GM21717 (cell line): ENCODE measurements around the gene KIDINS220.

Source experiments
- ATAC-seq: cut with Tn5 transposase; IDR thresholded peaks from one replicate; pipeline ENCODE4 v1.9.1; 2021; ENCODE audit warnings: mild to moderate bottlenecking, moderate library complexity; ENCODE audit not compliant: unreplicated experiment

Gene KIDINS220

GRCh38 chr2:8701681-8702379, 135.6 kb downstream of the KIDINS220 start:
- no peak for ATAC-seq

- no peak for ATAC-seq
These were observed 137.6 kb downstream of the KIDINS220 start for GRCh38 chr2:8699839-8700238.

GRCh38 chr2:8697190-8697589, 140.2 kb downstream of the KIDINS220 start:
- no peak for ATAC-seq

- no peak for ATAC-seq
These were observed 142.7 kb downstream of the KIDINS220 start for GRCh38 chr2:8694737-8695136.

- ATAC-seq: no peak
These were observed 144.1 kb downstream of the KIDINS220 start for GRCh38 chr2:8693157-8693821.

GRCh38 chr2:8692783-8693156, 144.6 kb downstream of the KIDINS220 start:
- no peak for ATAC-seq

GRCh38 chr2:8691859-8692437, 145.5 kb downstream of the KIDINS220 start:
- no peak for ATAC-seq

GRCh38 chr2:8685697-8686358, 151.6 kb downstream of the KIDINS220 start:
- ATAC-seq: peak; percentile 30

GRCh38 chr2:8684878-8685696, 152.3 kb downstream of the KIDINS220 start:
- ATAC-seq: peak; percentile 2

GRCh38 chr2:8684540-8684877, 152.9 kb downstream of the KIDINS220 start:
- no peak for ATAC-seq

GRCh38 chr2:8682719-8683667, 154.4 kb downstream of the KIDINS220 start:
- no peak for ATAC-seq

GRCh38 chr2:8681786-8682692, 155.4 kb downstream of the KIDINS220 start, which contains the start of gene ID2:
TSS of gene ID2 (plus strand) at chr2:8682056. CDS start at chr2:8682166, 110 bp downstream.
- peak; percentile 70 for ATAC-seq

- no peak for ATAC-seq
These were observed 156.3 kb downstream of the KIDINS220 start for GRCh38 chr2:8680822-8681760.

- ATAC-seq: no peak
These were observed 157.3 kb downstream of the KIDINS220 start for GRCh38 chr2:8679827-8680731.

GRCh38 chr2:8679567-8679826, 157.9 kb downstream of the KIDINS220 start:
- ATAC-seq: no peak
